ENCODE results near the gene FAM83E. TPM values are rescaled to one million over a fixed set of nuclear protein-coding genes. Genes with fewer than 3 reads are reported as not detected.
"Not testable (repeated sequence)": the region's sequence is repeated elsewhere in the genome, so short reads cannot be mapped to it uniquely, and the experiment has no call there.

Gene FAM83E
- total RNA-seq, 1 donor from 2014 or later: 8.1 TPM

GRCh38 chr19:48659768-48660167 lies 44.9 kb upstream of the FAM83E start:
- no peak for DNase-seq (ENCODE audit: extremely low spot score, unreplicated experiment)
- H3K27me3 Mint-ChIP-seq: no peaks in the 10 kb centered on the region
- TF ChIP-seq CTCF (conservative IDR thresholded peaks at IDR 0.05): no peak

GRCh38 chr19:48658483-48658882 lies 43.6 kb upstream of the FAM83E start:
- Mint-ChIP-seq H3K4me3 (no peak overlapping the region), H3K4me1 (ENCODE audit: unreplicated experiment) (peaks cover 22% of the 10 kb centered on the region), H3K27me3 (no peaks in the 10 kb centered on the region), H3K9me3 (no peaks in the 10 kb centered on the region), H3K27ac (no peak overlapping the region), H3K36me3 (no peaks in the 10 kb centered on the region)
- no peak for DNase-seq (ENCODE audit: extremely low spot score, unreplicated experiment)
- TF ChIP-seq CTCF (conservative IDR thresholded peaks at IDR 0.05): no peak

More at GRCh38 chr19:48659768-48660167, 44.9 kb upstream of the FAM83E start:
- no peaks in the 10 kb centered on the region for H3K9me3 Mint-ChIP-seq
- peaks cover 14% of the 10 kb centered on the region for H3K4me1 Mint-ChIP-seq (ENCODE audit: unreplicated experiment)
- no peak overlapping the region for H3K4me3 Mint-ChIP-seq
- no peaks in the 10 kb centered on the region for H3K36me3 Mint-ChIP-seq
- H3K27ac Mint-ChIP-seq: peak overlapping the region; percentile 43

GRCh38 chr19:48657828-48658227 lies 43.0 kb upstream of the FAM83E start:
- not testable (repeated sequence) for H3K27ac Mint-ChIP-seq; H3K4me3 Mint-ChIP-seq; H3K36me3 Mint-ChIP-seq; H3K9me3 Mint-ChIP-seq; DNase-seq (ENCODE audit: extremely low spot score, unreplicated experiment); H3K27me3 Mint-ChIP-seq
- peaks cover 22% of the 10 kb centered on the region for H3K4me1 Mint-ChIP-seq (ENCODE audit: unreplicated experiment)

GRCh38 chr19:48656840-48657474 lies 42.1 kb upstream of the FAM83E start:
- Mint-ChIP-seq H3K4me3 (no peak overlapping the region), H3K36me3 (no peaks in the 10 kb centered on the region), H3K27ac (peak overlapping the region; percentile 36), H3K27me3 (no peaks in the 10 kb centered on the region), H3K9me3 (no peaks in the 10 kb centered on the region), H3K4me1 (ENCODE audit: unreplicated experiment) (peaks cover 22% of the 10 kb centered on the region)
- no peak for DNase-seq (ENCODE audit: extremely low spot score, unreplicated experiment)
- no peak for TF ChIP-seq CTCF (conservative IDR thresholded peaks at IDR 0.05)

- Mint-ChIP-seq H3K27ac (no peak overlapping the region), H3K4me1 (ENCODE audit: unreplicated experiment) (peaks cover 17% of the 10 kb centered on the region), H3K9me3 (no peaks in the 10 kb centered on the region), H3K36me3 (no peaks in the 10 kb centered on the region), H3K27me3 (no peaks in the 10 kb centered on the region), H3K4me3 (no peak overlapping the region)
- no peak for DNase-seq (ENCODE audit: extremely low spot score, unreplicated experiment)
- TF ChIP-seq CTCF (conservative IDR thresholded peaks at IDR 0.05): no peak
Observed at GRCh38 chr19:48654299-48655059, 39.6 kb upstream of the FAM83E start.

GRCh38 chr19:48651683-48652048 lies 36.8 kb upstream of the FAM83E start:
- H3K27me3 Mint-ChIP-seq: no peaks in the 10 kb centered on the region
- no peak for DNase-seq (ENCODE audit: extremely low spot score, unreplicated experiment)
- H3K9me3 Mint-ChIP-seq: no peaks in the 10 kb centered on the region
- H3K4me3 Mint-ChIP-seq: no peak overlapping the region
- peaks cover 14% of the 10 kb centered on the region for H3K4me1 Mint-ChIP-seq (ENCODE audit: unreplicated experiment)
- TF ChIP-seq CTCF (conservative IDR thresholded peaks at IDR 0.05): no peak
- H3K27ac Mint-ChIP-seq: no peak overlapping the region
- no peaks in the 10 kb centered on the region for H3K36me3 Mint-ChIP-seq

Measured in type B pancreatic cell (in vitro differentiated cells).